OCI-LY7 (cell line): ENCODE results near the gene LDLRAD4. TPM values are rescaled to one million over a fixed set of nuclear protein-coding genes. Genes with fewer than 3 reads are reported as not detected.

Experiments used
- BruUV-seq: library from RNA; stranded (reverse); fragments of 400-500 nt; replicated peaks from 2 replicates; lab custom pipeline; 2021; lab: Mats Ljungman, UMichigan
- CTCF ChIA-PET: fragments of 300-600 bp; sonication (Branson Sonifier 250); formaldehyde crosslinking; loops from one replicate; lab custom pipeline; 2022; ENCODE audit warnings: antibody characterized with exemption; ENCODE audit not compliant: unreplicated experiment; lab: Charles Lee
- POLR2A ChIA-PET: fragments of 300-600 bp; sonication (Branson Sonifier 250); formaldehyde crosslinking; loops from one replicate; lab custom pipeline; 2022; ENCODE audit warnings: antibody characterized with exemption; lab: Charles Lee
- DNase-seq: peaks from one replicate; pipeline ENCODE4 v3.0.0-alpha.2; 2015; ENCODE audit warnings: low spot score
- H2AFZ ChIP-seq: fragments of 200-600 bp; sonication (generic), shearing (Covaris generic); 2 replicates; pipeline ENCODE4 v1.6.1; 2014; ENCODE audit warnings: mild to moderate bottlenecking, antibody characterized with exemption, low read length, moderate library complexity
- H3K27ac ChIP-seq: fragments of 200-600 bp; sonication (generic); 2 replicates; pipeline ENCODE4 v1.5.1; 2014; ENCODE audit warnings: mixed run types, low read depth, mild to moderate bottlenecking, moderate library complexity, low read length, inconsistent platforms; ENCODE audit not compliant: poor library complexity, severe bottlenecking
- H3K36me3 ChIP-seq: fragments of 200-600 bp; sonication (generic); 2 replicates; pipeline ENCODE4 v1.6.1; 2014; ENCODE audit warnings: mild to moderate bottlenecking, antibody characterized with exemption, low read length, moderate library complexity, mixed read lengths; ENCODE audit not compliant: insufficient read depth
- H3K4me1 ChIP-seq: fragments of 200-600 bp; sonication (generic); 2 replicates; pipeline ENCODE4 v1.5.1; 2014; ENCODE audit warnings: mild to moderate bottlenecking, low read length; ENCODE audit not compliant: insufficient read depth, poor library complexity, severe bottlenecking
- H3K4me2 ChIP-seq: fragments of 200-600 bp; sonication (generic); 2 replicates; pipeline ENCODE4 v1.6.1; 2014; ENCODE audit warnings: mild to moderate bottlenecking, low read length
- H3K4me3 ChIP-seq: fragments of 200-600 bp; sonication (generic); 2 replicates; pipeline ENCODE4 v1.5.1; 2014; ENCODE audit warnings: mild to moderate bottlenecking, low read depth, low read length; ENCODE audit not compliant: poor library complexity, severe bottlenecking
- H3K79me2 ChIP-seq: fragments of 200-600 bp; sonication (generic); 2 replicates; pipeline ENCODE4 v1.6.1; 2016; ENCODE audit warnings: low read depth, mild to moderate bottlenecking, low read length, moderate library complexity, mixed read lengths; ENCODE audit not compliant: insufficient read depth
- H3K9me2 ChIP-seq: fragments of 200-600 bp; sonication (generic); 2 replicates; pipeline ENCODE4 v1.6.1; 2016; ENCODE audit warnings: mild to moderate bottlenecking, low read length, mixed read lengths; ENCODE audit not compliant: insufficient read depth
- H3K9me3 ChIP-seq: fragments of 200-600 bp; sonication (generic); 2 replicates; pipeline ENCODE4 v1.6.1; 2014; ENCODE audit warnings: mild to moderate bottlenecking, mixed run types, low read length, mixed read lengths
- H4K20me1 ChIP-seq: fragments of 200-600 bp; sonication (generic); 2 replicates; pipeline ENCODE4 v1.6.1; 2014; ENCODE audit warnings: mild to moderate bottlenecking, antibody characterized with exemption, low read length, moderate library complexity, mixed read lengths; ENCODE audit not compliant: insufficient read depth
- EZH2phosphoT487 ChIP-seq: fragments of 200-600 bp; sonication (generic); IDR thresholded peaks from 2 replicates; pipeline ENCODE4 v1.6.1; 2018; ENCODE audit warnings: low read depth, borderline replicate concordance, mild to moderate bottlenecking, mixed run types, antibody characterized with exemption, low read length, moderate library complexity, mixed read lengths
- intact Hi-C: fragments of 100-400 bp; cut with micrococcal nuclease; formaldehyde crosslinking; loops from one replicate; pipeline ENCODE4 v1.10.0; 2022; ENCODE audit not compliant: unreplicated experiment
- total RNA-seq, 2 experiments: library from RNA; depleted of rRNA in 1 of 2; stranded (reverse); fragments of >200 nt in 1 of 2; shearing (Covaris generic) in 1 of 2; gene quantifications; 2 replicates each; pipeline ENCODE4 v1.2.3, GENCODE V29; 2014 to 2022
- TF ChIP-seq, protein P1 (sequence below): fragments of 200-600 bp; sonication (generic); conservative IDR thresholded peaks from 2 replicates; pipeline ENCODE4 v1.5.1; 2014; ENCODE audit warnings: mild to moderate bottlenecking, antibody characterized with exemption, low read length, moderate library complexity, mixed read lengths

Gene LDLRAD4
- total RNA-seq, 2 experiments from 2014 or later, result 26.2 to 43.8 TPM

DNA sequence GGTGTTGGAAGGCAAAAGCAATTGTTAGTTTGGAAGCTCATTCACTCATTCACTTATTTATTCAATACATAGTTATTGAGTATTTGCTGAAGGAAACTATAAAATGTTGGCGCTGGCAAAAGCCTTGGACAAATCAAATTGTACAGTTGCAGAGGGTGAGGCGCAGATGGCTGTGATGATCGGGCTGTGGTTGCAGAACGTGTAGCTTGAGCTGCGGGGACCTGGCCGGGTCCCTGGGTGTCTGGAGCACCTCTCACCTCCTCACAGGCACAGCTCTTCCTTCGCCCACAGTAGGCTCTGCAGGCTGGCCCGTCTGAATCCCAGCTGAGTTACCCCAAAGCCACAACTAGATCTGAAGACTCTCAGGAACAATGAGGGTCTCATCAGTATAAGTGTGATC, 72.7 kb downstream of the LDLRAD4 start:
- POLR2A ChIA-PET, result no interaction called here
- H3K9me3 ChIP-seq, result no peaks in the 10 kb centered on the region
- intact Hi-C loops, result no loop called here
- no peaks in the 10 kb centered on the region for H4K20me1 ChIP-seq
- BruUV-seq, result no TSS peak
- H3K27ac ChIP-seq, result no peak overlapping the region
- CTCF ChIA-PET, result no interaction called here
- no peaks in the 10 kb centered on the region for H3K4me1 ChIP-seq
- H3K4me3 ChIP-seq, result no peak overlapping the region
- DNase-seq, result no peak
- no peaks in the 10 kb centered on the region for H3K79me2 ChIP-seq
- TF ChIP-seq EZH2phosphoT487, result no peak
- no peak overlapping the region for H2AFZ ChIP-seq
- no peak overlapping the region for H3K4me2 ChIP-seq
- no peaks in the 10 kb centered on the region for H3K36me3 ChIP-seq
- no peaks in the 10 kb centered on the region for H3K9me2 ChIP-seq

DNA sequence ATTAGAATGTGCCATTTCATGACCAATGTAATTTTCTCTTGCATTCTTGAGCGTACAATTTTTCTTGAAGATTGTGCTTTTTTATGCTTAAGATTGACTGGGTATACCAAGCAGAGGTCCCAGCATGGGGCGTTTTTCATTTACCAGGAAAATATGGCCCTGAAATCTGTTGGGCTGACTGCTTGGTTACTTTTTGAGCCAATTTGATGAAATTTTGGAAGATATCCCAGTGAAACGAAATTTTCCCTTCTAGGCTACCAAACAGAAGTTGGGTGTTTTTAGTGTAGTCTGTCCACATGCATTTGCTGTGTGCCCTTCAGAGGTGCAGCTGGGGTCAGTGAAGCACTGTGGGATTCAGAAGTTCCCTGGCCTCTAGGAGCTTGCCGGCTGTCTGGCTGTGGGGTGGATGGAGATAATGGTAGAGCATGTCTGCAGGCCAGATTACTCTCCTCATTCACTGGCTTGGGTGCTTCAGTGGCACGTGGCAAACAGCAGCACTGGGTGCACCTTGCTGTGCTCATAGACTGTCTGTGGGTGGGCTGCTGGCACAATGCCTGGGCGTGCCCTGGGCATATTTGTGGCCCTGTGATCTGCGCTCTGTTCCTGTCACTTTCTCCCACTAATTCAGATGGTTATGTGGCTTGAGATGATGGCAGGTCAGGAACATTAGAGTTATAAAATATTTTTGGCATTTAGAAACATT, 73.3 kb downstream of the LDLRAD4 start:
- CTCF ChIA-PET, result no interaction called here
- H3K36me3 ChIP-seq, result no peaks in the 10 kb centered on the region
- TF ChIP-seq EZH2phosphoT487, result no peak
- TF ChIP-seq, protein P1, sequence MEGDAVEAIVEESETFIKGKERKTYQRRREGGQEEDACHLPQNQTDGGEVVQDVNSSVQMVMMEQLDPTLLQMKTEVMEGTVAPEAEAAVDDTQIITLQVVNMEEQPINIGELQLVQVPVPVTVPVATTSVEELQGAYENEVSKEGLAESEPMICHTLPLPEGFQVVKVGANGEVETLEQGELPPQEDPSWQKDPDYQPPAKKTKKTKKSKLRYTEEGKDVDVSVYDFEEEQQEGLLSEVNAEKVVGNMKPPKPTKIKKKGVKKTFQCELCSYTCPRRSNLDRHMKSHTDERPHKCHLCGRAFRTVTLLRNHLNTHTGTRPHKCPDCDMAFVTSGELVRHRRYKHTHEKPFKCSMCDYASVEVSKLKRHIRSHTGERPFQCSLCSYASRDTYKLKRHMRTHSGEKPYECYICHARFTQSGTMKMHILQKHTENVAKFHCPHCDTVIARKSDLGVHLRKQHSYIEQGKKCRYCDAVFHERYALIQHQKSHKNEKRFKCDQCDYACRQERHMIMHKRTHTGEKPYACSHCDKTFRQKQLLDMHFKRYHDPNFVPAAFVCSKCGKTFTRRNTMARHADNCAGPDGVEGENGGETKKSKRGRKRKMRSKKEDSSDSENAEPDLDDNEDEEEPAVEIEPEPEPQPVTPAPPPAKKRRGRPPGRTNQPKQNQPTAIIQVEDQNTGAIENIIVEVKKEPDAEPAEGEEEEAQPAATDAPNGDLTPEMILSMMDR, result no peak
- no peaks in the 10 kb centered on the region for H4K20me1 ChIP-seq
- H3K4me1 ChIP-seq, result no peaks in the 10 kb centered on the region
- intact Hi-C loops, result no loop called here
- no peak for DNase-seq
- no peaks in the 10 kb centered on the region for H3K9me3 ChIP-seq
- H3K4me2 ChIP-seq, result no peak overlapping the region
- no TSS peak for BruUV-seq
- H3K9me2 ChIP-seq, result no peaks in the 10 kb centered on the region
- H3K27ac ChIP-seq, result no peak overlapping the region
- POLR2A ChIA-PET, result no interaction called here
- H3K79me2 ChIP-seq, result no peaks in the 10 kb centered on the region
- H3K4me3 ChIP-seq, result no peak overlapping the region
- H2AFZ ChIP-seq, result no peak overlapping the region

DNA sequence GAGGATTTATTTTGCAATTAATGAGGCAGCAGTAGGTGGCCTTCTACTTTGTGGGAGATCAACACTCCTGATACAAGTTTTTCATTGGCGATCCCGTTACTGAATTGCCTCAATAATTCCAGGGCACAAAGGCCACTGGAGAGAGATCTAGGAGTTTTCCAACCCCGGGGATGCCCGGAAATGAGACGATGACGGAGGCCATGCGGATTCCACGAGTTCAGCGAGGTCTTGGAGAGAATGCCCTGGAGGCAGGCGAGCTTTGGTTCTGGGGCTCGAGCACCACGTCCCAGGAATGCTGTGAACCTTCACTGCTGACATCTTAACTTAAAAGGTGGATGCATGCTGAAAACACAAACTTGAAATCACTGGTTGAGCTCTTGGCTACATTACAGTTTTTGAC, 74.2 kb downstream of the LDLRAD4 start:
- H3K36me3 ChIP-seq, result no peaks in the 10 kb centered on the region

More for the DNA sequence above, 74.2 kb downstream of the LDLRAD4 start:
- H3K4me1 ChIP-seq, result no peaks in the 10 kb centered on the region
- H3K4me3 ChIP-seq, result no peak overlapping the region
- H3K9me2 ChIP-seq, result no peaks in the 10 kb centered on the region
- intact Hi-C loops, result no loop called here
- TF ChIP-seq EZH2phosphoT487, result no peak
- TF ChIP-seq, protein P1, result no peak
- no peaks in the 10 kb centered on the region for H3K9me3 ChIP-seq
- no peaks in the 10 kb centered on the region for H4K20me1 ChIP-seq
- CTCF ChIA-PET, result no interaction called here
- POLR2A ChIA-PET, result no interaction called here
- no peak for DNase-seq
- H3K4me2 ChIP-seq, result no peak overlapping the region
- H3K27ac ChIP-seq, result no peak overlapping the region
- H3K79me2 ChIP-seq, result no peaks in the 10 kb centered on the region
- H2AFZ ChIP-seq, result no peak overlapping the region
- BruUV-seq, result no TSS peak
